Stimulated activated CD4-positive, alpha-beta T cell treated with anti-CD3 and anti-CD28 coated beads, Interleukin-4, amount 100 ng/mL, for 1 hour (primary cell): ENCODE results near the gene CWH43.
"Not testable (repeated sequence)": the region's sequence is repeated elsewhere in the genome, so short reads cannot be mapped to it uniquely, and the experiment has no call there.

Source experiments
- DNase-seq: peaks from one replicate; pipeline ENCODE4 v3.0.0-alpha.2; 2020

The CWH43 gene

GRCh38 chr4:48985976-48986653 is at the start of gene CWH43:
CWH43 (plus strand) TSS chr4:48986275; CDS start chr4:48986430, 155 bp downstream.
- no peak for DNase-seq

GRCh38 chr4:48937033-48937432 is 49.0 kb upstream of the CWH43 start:
- DNase-seq: no peak

GRCh38 chr4:48938831-48939230 is 47.2 kb upstream of the CWH43 start:
- no peak for DNase-seq

- DNase-seq: no peak
These were observed 46.3 kb upstream of the CWH43 start for GRCh38 chr4:48939785-48940184.

- DNase-seq: no peak
These were observed 42.7 kb upstream of the CWH43 start for GRCh38 chr4:48943387-48943786.

- no peak for DNase-seq
These were observed 41.8 kb upstream of the CWH43 start for GRCh38 chr4:48944252-48944651.

- DNase-seq: peak; percentile 25
These were observed 41.3 kb upstream of the CWH43 start for GRCh38 chr4:48944756-48945241.

GRCh38 chr4:48945981-48946380 is 40.1 kb upstream of the CWH43 start:
- no peak for DNase-seq

- DNase-seq: no peak
These were observed 38.3 kb upstream of the CWH43 start for GRCh38 chr4:48947731-48948130.

GRCh38 chr4:48949086-48949485 is 37.0 kb upstream of the CWH43 start:
- DNase-seq: no peak

GRCh38 chr4:48949518-48950219 is 36.4 kb upstream of the CWH43 start:
- DNase-seq: no peak

- DNase-seq: no peak
These were observed 31.8 kb upstream of the CWH43 start for GRCh38 chr4:48954314-48954713.

GRCh38 chr4:48957366-48957765 is 28.7 kb upstream of the CWH43 start:
- DNase-seq: not testable (repeated sequence)

GRCh38 chr4:48958582-48958981 is 27.5 kb upstream of the CWH43 start:
- no peak for DNase-seq

- DNase-seq: no peak
These were observed 25.0 kb upstream of the CWH43 start for GRCh38 chr4:48960988-48961635.

- no peak for DNase-seq
These were observed 23.4 kb upstream of the CWH43 start for GRCh38 chr4:48962636-48963035.

GRCh38 chr4:48963042-48963679 is 22.9 kb upstream of the CWH43 start:
- DNase-seq: peak; percentile 63

GRCh38 chr4:48967101-48967500 is 19.0 kb upstream of the CWH43 start:
- DNase-seq: no peak

GRCh38 chr4:48967631-48968030 is 18.4 kb upstream of the CWH43 start:
- no peak for DNase-seq

- DNase-seq: no peak
These were observed 17.3 kb upstream of the CWH43 start for GRCh38 chr4:48968814-48969213.

- DNase-seq: no peak
These were observed 15.6 kb upstream of the CWH43 start for GRCh38 chr4:48970471-48970921.

GRCh38 chr4:48974979-48975640 is 11.0 kb upstream of the CWH43 start:
- DNase-seq: no peak

GRCh38 chr4:48976041-48976440 is 10.0 kb upstream of the CWH43 start:
- DNase-seq: no peak
